RWPE2 (cell line): ENCODE measurements around the gene LNPK.

Experiments
- ATAC-seq: fragments of 200-7000 bp; cut with Tn5 transposase; 3 replicates; pipeline ENCODE4 v1.9.1; 2021; ENCODE audit warnings: low read depth
- DNase-seq: peaks from one replicate; pipeline ENCODE4 v3.0.0-alpha.2; 2020; ENCODE audit warnings: low spot score
- H3K27ac ChIP-seq: fragments of 450-650 bp; 2 replicates; pipeline ENCODE4 v1.5.1; 2017; ENCODE audit warnings: mild to moderate bottlenecking; ENCODE audit not compliant: poor library complexity, severe bottlenecking
- H3K27me3 ChIP-seq: fragments of 250-450 bp; sonication (Bioruptor Pico); 2 replicates; pipeline ENCODE4 v1.5.1; 2021; ENCODE audit warnings: mild to moderate bottlenecking, moderate library complexity; ENCODE audit not compliant: insufficient read depth, poor library complexity, severe bottlenecking
- H3K36me3 ChIP-seq: fragments of 250-450 bp; sonication (Bioruptor Pico); 2 replicates; pipeline ENCODE4 v1.5.1; 2020; ENCODE audit warnings: low read depth, mild to moderate bottlenecking, moderate library complexity
- H3K4me1 ChIP-seq: fragments of 250-450 bp; sonication (Bioruptor Pico); 2 replicates; pipeline ENCODE4 v1.5.1; 2021; ENCODE audit warnings: mild to moderate bottlenecking, moderate library complexity; ENCODE audit not compliant: insufficient read depth, poor library complexity, severe bottlenecking
- H3K4me3 ChIP-seq: fragments of 250-450 bp; sonication (Bioruptor Pico); 2 replicates; pipeline ENCODE4 v1.5.1; 2021; ENCODE audit warnings: mild to moderate bottlenecking, moderate library complexity; ENCODE audit not compliant: severe bottlenecking
- H3K9me3 ChIP-seq: fragments of 250-450 bp; sonication (Bioruptor Pico); 2 replicates; pipeline ENCODE4 v1.5.1; 2021; ENCODE audit warnings: mild to moderate bottlenecking, moderate library complexity; ENCODE audit not compliant: severe bottlenecking
- TF ChIP-seq, protein P1 (sequence below): fragments of 450-650 bp; IDR thresholded peaks from one replicate; pipeline ENCODE4 v1.5.1; 2017; ENCODE audit warnings: mild to moderate bottlenecking, moderate library complexity; ENCODE audit not compliant: poor library complexity, severe bottlenecking

The LNPK gene

DNA sequence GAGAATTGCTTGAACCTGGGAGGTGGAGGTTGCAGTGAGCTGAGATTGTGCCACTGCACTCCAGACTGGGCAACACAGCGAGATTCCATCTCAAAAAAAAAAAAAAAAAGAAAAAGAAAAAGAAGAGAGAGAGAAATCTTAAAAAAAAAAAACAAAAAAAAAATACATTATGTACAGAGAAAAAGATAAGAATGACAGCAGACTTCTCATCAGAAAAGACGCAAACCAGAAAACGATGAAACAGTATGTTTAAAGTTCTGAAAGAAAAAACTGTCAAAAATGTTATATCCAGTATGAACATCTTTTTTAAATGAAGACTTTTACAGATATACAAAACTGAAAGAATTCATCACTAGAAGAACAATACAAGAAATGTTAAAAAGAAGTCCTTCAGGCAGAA, 60.4 kb downstream of the LNPK start:
- Histone ChIP-seq H3K27ac (no peak overlapping the region), H3K4me1 (no peaks in the 10 kb centered on the region), H3K4me3 (no peak overlapping the region), H3K9me3 (no peaks in the 10 kb centered on the region), H3K27me3 (no peaks in the 10 kb centered on the region), H3K36me3 (peaks cover 33% of the 10 kb centered on the region)
- no peak for ATAC-seq
- no peak for DNase-seq
- TF ChIP-seq, protein P1, sequence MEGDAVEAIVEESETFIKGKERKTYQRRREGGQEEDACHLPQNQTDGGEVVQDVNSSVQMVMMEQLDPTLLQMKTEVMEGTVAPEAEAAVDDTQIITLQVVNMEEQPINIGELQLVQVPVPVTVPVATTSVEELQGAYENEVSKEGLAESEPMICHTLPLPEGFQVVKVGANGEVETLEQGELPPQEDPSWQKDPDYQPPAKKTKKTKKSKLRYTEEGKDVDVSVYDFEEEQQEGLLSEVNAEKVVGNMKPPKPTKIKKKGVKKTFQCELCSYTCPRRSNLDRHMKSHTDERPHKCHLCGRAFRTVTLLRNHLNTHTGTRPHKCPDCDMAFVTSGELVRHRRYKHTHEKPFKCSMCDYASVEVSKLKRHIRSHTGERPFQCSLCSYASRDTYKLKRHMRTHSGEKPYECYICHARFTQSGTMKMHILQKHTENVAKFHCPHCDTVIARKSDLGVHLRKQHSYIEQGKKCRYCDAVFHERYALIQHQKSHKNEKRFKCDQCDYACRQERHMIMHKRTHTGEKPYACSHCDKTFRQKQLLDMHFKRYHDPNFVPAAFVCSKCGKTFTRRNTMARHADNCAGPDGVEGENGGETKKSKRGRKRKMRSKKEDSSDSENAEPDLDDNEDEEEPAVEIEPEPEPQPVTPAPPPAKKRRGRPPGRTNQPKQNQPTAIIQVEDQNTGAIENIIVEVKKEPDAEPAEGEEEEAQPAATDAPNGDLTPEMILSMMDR = no peak

DNA sequence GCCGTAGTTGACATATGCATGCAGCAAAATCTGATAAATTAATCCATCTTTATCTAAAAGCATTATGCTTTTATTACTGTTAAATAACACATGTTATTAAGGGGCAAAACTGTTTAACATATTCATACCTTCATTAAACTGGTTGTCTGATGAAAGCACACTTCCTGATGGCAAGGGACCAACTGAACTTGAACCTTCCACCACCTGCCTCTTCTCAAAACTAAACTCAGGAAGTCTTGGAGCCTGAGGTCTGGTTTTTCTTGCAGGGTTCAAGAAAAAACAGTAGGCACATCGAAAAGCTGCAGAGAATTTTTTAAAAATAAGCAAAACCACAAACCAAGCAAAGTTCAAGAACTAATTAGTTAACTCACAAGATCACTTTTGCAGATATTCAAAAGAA, 64.9 kb downstream of the LNPK start:
- DNase-seq = no peak
- Histone ChIP-seq H3K27me3 (no peaks in the 10 kb centered on the region), H3K4me1 (no peaks in the 10 kb centered on the region), H3K4me3 (no peak overlapping the region), H3K27ac (no peak overlapping the region), H3K36me3 (peaks cover 36% of the 10 kb centered on the region), H3K9me3 (no peaks in the 10 kb centered on the region)
- ATAC-seq = no peak
- TF ChIP-seq, protein P1 = no peak

DNA sequence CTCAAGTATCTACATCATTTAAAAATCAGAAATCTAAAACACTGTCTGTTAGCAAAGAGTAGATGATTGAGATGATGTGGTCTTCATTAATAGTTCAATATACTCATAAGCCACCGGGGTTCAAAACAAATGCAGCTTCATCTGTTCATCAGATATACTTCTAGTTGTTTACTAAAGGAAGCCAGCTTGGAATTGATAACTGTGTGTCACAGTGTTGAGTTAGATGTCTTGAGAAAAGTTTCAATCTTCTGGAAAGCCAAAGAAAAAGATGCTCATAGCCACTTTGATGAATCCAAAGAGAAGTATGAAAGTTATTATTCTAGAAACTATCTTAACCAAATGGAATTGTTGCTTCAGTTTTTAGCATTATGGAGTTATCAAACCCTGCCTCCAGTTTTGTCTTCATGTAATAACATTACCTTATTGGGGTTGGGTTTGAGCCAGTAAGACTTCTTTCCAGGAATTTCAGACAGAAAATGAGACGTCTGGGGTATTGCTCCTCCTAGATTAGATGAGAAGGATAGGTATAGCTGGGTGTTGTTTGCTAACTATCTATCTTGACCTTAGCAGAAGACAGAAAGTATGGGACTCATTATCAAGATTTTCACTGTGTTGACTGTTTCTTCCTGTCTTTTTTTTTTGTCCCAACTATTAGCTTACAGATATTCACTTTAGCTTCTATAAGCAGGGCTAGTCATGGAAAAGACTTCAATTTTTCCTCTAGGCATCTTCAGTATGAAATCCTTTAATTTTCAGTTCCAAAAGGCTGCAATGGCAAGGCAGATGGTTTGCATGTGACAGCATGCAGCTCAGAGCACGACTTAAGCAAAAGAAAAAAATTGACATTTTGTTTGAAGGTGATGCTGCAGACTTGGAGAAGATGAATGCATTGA, 66.5 kb downstream of the LNPK start:
- no peaks in the 10 kb centered on the region for H3K4me1 ChIP-seq
- H3K9me3 ChIP-seq = no peaks in the 10 kb centered on the region
- ATAC-seq (no peak), DNase-seq (no peak)
- H3K36me3 ChIP-seq = peaks cover 33% of the 10 kb centered on the region
- H3K4me3 ChIP-seq = no peak overlapping the region
- TF ChIP-seq, protein P1 = no peak
- no peak overlapping the region for H3K27ac ChIP-seq
- H3K27me3 ChIP-seq = no peaks in the 10 kb centered on the region

DNA sequence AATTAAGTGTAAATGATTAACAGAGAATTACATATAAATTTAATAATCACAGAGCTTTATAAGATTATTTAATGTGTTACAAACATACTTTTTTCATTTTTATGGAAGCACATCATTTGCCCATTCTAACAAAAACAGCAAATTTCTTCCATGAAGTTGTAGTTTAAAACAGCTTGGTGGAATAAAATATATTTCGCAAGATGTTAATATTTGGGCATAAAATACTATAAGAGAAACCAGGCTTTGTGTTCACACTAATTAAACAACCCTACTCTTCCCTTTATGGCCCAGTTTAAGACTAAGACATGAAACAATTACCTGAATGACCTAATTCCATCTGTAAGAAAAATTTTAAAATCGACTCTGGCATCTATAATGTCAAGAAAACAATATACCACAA, 69.4 kb downstream of the LNPK start:
- peaks cover 9% of the 10 kb centered on the region for H3K4me1 ChIP-seq
- H3K27ac ChIP-seq = no peak overlapping the region
- DNase-seq = no peak
- TF ChIP-seq, protein P1 = no peak
- no peak for ATAC-seq
- H3K36me3 ChIP-seq = peaks cover 36% of the 10 kb centered on the region
- H3K27me3 ChIP-seq = no peaks in the 10 kb centered on the region
- no peaks in the 10 kb centered on the region for H3K9me3 ChIP-seq
- no peak overlapping the region for H3K4me3 ChIP-seq

DNA sequence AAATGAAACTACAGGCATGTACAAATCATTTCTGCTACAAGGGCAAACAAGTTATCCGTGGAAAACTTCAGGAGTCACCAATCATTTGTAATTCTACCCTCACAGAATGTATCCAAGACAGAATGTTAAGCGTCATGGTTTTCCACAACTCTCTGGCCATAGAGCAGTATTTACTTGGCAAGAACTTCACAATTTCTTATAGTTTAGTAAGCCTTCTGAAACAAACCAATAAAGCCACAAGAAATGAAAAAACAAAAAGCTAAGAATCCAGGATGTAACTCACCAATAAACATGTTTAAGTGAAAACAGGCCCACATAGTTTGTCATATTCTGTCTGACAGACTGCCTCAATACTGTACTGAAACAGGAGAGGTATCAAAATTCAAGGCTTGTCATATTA, 70.3 kb downstream of the LNPK start:
- TF ChIP-seq, protein P1 = no peak
- no peak for ATAC-seq
- Histone ChIP-seq H3K36me3 (peaks cover 32% of the 10 kb centered on the region), H3K27me3 (no peaks in the 10 kb centered on the region), H3K4me1 (peaks cover 9% of the 10 kb centered on the region), H3K9me3 (no peaks in the 10 kb centered on the region), H3K4me3 (no peak overlapping the region), H3K27ac (peak overlapping the region; percentile 61)
- no peak for DNase-seq
